Mononuclear cell (primary cell): Measurements from ENCODE around the gene FLNB. TPM values are rescaled to one million over a fixed set of nuclear protein-coding genes. Genes with fewer than 3 reads are reported as not detected.

Source experiments
- H3K27me3 ChIP-seq: 2 replicates; pipeline ENCODE4 v1.6.0; 2011; ENCODE audit warnings: low read length, control low read depth; ENCODE audit not compliant: insufficient read depth
- H3K4me1 ChIP-seq: 2 replicates; pipeline ENCODE4 v1.5.1; 2011; ENCODE audit warnings: mild to moderate bottlenecking, low read length, control low read depth; ENCODE audit not compliant: insufficient read depth
- H3K4me3 ChIP-seq: 2 replicates; pipeline ENCODE4 v1.5.1; 2011; ENCODE audit warnings: mild to moderate bottlenecking, low read length, moderate library complexity
- H3K9me3 ChIP-seq: 2 replicates; pipeline ENCODE4 v1.5.1; 2011; ENCODE audit warnings: low read depth, mild to moderate bottlenecking, control low read depth, low read length
- total RNA-seq: library from RNA; depleted of rRNA; stranded (reverse); fragments of >200 nt; gene quantifications from one replicate; pipeline ENCODE4 v1.2.3, GENCODE V29; 2012

FLNB gene
- total RNA-seq, 1 donor, result 29.1 TPM

- Histone ChIP-seq H3K4me3 (no peak overlapping the region), H3K4me1 (peaks cover 25% of the 10 kb centered on the region), H3K9me3 (no peaks in the 10 kb centered on the region), H3K27me3 (no peaks in the 10 kb centered on the region)
These were observed 51.4 kb downstream of the FLNB start for GRCh38 chr3:58059349-58060321.

DNA sequence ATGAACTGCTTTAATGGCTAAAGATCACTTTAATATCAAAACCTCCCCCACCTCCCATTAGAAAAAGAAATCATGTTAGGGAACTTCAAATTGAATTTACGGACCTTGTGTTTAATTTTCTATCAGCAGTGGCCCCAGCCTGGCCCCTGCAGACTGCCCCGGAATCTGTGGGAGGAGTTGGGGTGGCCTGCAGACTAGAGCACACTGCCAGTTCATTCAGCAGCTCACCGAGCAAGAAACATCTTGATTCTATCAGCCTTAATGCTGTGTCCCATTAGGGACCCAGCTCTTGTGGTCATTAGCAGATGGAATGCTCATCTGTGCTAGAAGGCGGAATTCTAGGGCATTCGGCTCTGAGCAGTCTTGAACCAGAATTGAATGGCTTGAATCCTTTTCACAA, 54.2 kb downstream of the FLNB start:
- peaks cover 23% of the 10 kb centered on the region for H3K4me1 ChIP-seq
- H3K9me3 ChIP-seq, result no peaks in the 10 kb centered on the region
- H3K4me3 ChIP-seq, result no peak overlapping the region
- H3K27me3 ChIP-seq, result no peaks in the 10 kb centered on the region

DNA sequence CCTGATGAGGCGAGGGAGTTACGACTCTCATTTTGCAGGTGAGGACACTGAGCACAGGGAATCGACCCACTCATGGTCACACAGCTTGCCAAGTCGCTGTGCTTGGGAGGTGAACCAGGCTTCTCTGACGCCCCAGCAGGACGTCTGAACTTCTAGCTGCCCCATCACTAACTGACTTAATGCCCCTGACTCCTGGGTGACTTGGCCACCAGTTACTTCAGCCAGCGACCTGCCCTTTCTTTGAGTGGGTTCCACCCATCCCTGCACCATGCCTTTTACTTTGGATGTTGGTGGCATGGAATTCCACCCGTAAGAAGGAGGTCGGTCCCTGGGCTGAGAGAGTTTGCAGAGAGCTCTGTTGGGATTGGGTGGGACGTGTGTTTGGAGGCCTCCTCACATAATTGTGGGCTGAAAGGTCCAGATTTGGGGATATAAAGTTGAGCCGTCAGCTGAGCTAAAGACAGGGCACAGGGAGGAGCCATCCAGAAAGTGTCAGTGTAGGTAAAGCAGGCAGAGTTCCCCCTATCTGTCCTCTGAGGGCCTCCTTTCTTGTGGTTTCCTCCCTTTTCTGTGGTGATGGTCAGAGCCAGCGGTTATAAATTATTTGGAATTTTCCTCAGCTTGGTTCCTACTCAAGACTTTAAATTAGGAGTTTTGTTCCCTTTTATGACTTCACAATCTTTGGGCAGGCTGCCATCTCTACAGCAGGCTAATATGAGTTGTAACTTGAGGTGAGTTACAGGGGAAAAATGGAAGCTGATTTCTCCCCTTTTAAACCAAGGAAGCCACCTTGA, 55.0 kb downstream of the FLNB start:
- Histone ChIP-seq H3K9me3 (no peaks in the 10 kb centered on the region), H3K4me3 (no peak overlapping the region), H3K27me3 (no peaks in the 10 kb centered on the region), H3K4me1 (peaks cover 16% of the 10 kb centered on the region)

- H3K9me3 ChIP-seq, result no peaks in the 10 kb centered on the region
- H3K4me1 ChIP-seq, result peaks cover 7% of the 10 kb centered on the region
- no peak overlapping the region for H3K4me3 ChIP-seq
- no peaks in the 10 kb centered on the region for H3K27me3 ChIP-seq
These were observed 56.9 kb downstream of the FLNB start for GRCh38 chr3:58064923-58065638.

- H3K9me3 ChIP-seq, result no peaks in the 10 kb centered on the region
- peaks cover 7% of the 10 kb centered on the region for H3K4me1 ChIP-seq
- no peak overlapping the region for H3K4me3 ChIP-seq
- H3K27me3 ChIP-seq, result no peaks in the 10 kb centered on the region
These were observed 57.5 kb downstream of the FLNB start for GRCh38 chr3:58065700-58066167.

- Histone ChIP-seq H3K4me1 (peaks cover 7% of the 10 kb centered on the region), H3K27me3 (no peaks in the 10 kb centered on the region), H3K9me3 (no peaks in the 10 kb centered on the region), H3K4me3 (no peak overlapping the region)
These were observed 58.6 kb downstream of the FLNB start for GRCh38 chr3:58066842-58067241.

GRCh38 chr3:58068122-58068809, 60.0 kb downstream of the FLNB start:
- Histone ChIP-seq H3K9me3 (no peaks in the 10 kb centered on the region), H3K4me3 (no peak overlapping the region), H3K4me1 (peaks cover 5% of the 10 kb centered on the region), H3K27me3 (no peaks in the 10 kb centered on the region)

GRCh38 chr3:58071480-58071971, 63.3 kb downstream of the FLNB start:
- no peak overlapping the region for H3K4me3 ChIP-seq
- no peaks in the 10 kb centered on the region for H3K9me3 ChIP-seq
- no peaks in the 10 kb centered on the region for H3K27me3 ChIP-seq
- H3K4me1 ChIP-seq, result peaks cover 21% of the 10 kb centered on the region

- no peak overlapping the region for H3K4me3 ChIP-seq
- H3K4me1 ChIP-seq, result peaks cover 21% of the 10 kb centered on the region
- H3K27me3 ChIP-seq, result no peaks in the 10 kb centered on the region
- no peaks in the 10 kb centered on the region for H3K9me3 ChIP-seq
These were observed 64.0 kb downstream of the FLNB start for GRCh38 chr3:58072052-58072762.

DNA sequence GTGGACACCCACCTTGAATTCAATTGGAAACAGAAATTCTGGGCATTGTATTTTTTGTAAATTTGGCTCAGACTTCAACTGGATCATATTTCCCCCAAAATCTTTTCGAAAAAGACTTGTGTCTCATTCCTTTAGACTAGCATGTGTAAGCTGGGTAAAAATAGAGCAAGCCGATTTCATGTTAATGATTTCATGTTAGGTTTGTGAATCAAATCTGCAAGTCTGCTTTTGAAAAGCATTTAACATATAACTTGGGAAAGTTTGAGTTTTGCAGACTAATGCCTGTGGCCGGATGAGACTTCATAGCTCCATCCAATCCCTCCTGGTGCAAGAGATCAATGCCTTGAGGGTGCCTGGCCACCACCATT, 64.5 kb downstream of the FLNB start:
- Histone ChIP-seq H3K27me3 (no peaks in the 10 kb centered on the region), H3K4me1 (peaks cover 21% of the 10 kb centered on the region), H3K4me3 (no peak overlapping the region), H3K9me3 (no peaks in the 10 kb centered on the region)

DNA sequence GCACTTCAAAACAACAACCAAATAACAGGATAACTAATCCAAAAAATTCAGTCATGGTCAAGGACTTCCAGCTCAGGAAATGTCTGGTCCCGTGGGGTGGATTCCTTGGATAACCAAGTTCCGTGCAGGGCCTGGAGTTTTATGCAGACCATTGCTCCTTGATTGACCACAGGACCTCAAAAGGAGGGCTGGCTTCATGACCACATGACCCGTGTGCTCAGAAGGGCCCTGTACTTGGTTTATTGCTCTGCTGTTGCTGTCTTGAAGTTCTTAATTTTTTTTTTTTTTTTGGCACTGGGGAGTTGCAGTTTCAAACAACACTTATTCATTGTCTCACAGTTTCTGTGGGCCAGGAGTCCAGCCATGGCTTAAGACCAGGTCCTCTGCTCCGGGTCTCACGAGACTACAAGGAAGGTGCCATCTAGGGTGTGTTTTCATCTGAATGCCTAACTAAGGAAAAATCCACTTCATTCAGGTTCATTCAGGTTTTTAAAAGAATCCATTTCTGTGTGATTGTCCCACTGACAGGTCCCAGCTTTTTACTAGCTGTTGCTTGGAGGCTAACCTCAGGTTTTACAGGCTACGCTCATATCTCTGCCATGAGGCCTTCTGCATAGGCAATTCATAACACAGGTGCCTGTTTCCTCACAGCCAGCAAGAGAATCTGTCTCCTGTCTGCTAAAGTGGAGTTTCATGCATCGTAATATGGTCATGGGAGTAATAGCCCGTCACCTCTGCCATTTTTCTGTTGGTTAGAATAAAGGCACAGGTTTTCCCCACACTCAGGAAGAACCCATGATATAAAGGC, 65.3 kb downstream of the FLNB start:
- Histone ChIP-seq H3K27me3 (no peaks in the 10 kb centered on the region), H3K4me1 (peaks cover 21% of the 10 kb centered on the region), H3K9me3 (no peaks in the 10 kb centered on the region), H3K4me3 (no peak overlapping the region)

DNA sequence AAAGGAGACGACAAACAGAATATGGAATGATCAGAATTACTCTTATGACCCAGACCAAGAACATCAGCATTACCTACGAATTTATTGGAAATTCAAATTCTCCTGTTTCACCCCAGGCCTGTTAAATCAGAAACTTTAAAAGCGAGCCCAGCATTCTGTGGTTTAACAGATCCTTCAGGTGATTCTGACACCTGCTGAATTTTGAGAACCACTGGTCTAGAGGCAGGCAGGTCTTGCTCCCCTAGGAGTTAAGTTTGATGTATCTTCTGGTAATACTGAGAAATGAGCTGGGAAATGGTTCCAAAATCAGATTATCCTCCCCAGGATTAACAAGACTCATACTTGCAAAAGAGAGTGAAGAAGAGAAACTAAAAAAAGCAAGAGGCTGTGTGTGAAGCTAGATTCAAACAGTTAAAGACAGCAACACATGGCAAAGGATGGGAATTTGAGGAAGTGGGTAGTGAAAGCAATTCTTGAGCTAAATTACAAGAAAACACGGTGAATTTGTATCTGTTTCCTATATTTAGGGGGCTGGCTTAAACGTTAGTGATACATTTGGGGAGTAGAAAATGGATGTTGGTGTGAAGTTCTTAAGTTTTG, 66.0 kb downstream of the FLNB start:
- H3K4me3 ChIP-seq, result no peak overlapping the region
- H3K4me1 ChIP-seq, result peaks cover 21% of the 10 kb centered on the region
- no peaks in the 10 kb centered on the region for H3K9me3 ChIP-seq
- no peaks in the 10 kb centered on the region for H3K27me3 ChIP-seq

DNA sequence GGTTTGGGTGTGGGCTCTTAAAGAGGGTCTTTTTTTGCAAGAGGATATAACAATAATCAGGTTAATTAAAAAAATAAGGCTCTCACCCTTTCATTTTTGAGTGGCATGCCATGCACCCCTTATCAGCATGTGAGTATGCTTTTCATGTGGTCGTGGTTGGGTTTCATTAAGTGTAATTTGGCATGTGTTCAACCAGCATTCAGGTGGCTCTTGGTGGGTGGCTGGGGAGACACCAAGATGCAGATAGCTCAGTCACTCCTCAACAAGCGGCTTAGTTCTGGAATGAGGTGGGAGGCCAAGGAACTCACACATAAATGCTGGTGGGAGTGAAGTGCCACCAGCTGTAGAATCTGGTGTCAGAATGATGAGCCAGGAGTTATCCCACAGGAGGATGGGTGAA, 66.8 kb downstream of the FLNB start:
- Histone ChIP-seq H3K4me1 (peaks cover 21% of the 10 kb centered on the region), H3K9me3 (no peaks in the 10 kb centered on the region), H3K4me3 (no peak overlapping the region), H3K27me3 (no peaks in the 10 kb centered on the region)
